Smooth muscle cell of bladder (primary cell): ENCODE data around the gene CLDN1. TPM values are rescaled to one million over a fixed set of nuclear protein-coding genes. Genes with fewer than 3 reads are reported as not detected.

Experiments used
- total RNA-seq: library from RNA; depleted of rRNA; stranded (reverse); fragments of >200 nt; gene quantifications from 2 replicates; pipeline ENCODE4 v1.2.3, GENCODE V29; 2014

Gene CLDN1, protein sequence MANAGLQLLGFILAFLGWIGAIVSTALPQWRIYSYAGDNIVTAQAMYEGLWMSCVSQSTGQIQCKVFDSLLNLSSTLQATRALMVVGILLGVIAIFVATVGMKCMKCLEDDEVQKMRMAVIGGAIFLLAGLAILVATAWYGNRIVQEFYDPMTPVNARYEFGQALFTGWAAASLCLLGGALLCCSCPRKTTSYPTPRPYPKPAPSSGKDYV
- total RNA-seq: 0.14 and 0.18 TPM in 2 replicates

GRCh38 chr3:190321789-190322603 is at the start of gene CLDN1:
Gene CLDN1, minus strand, starts transcription at chr3:190322446. Its CDS starts 240 bp downstream, at chr3:190322206.

Other genes starting within 250 kb of the CLDN1 start
- 8.0 and 11.1 TPM in 2 replicates for gene P3H2, start 201.5 kb downstream of the CLDN1 start, total RNA-seq
- gene CLDN16, start 65.7 kb upstream of the CLDN1 start, total RNA-seq: under 0.01 TPM in 1 of 2 replicates, not detected in the other
- gene TMEM207, start 127.5 kb upstream of the CLDN1 start, total RNA-seq: not detected in 2 replicates
- 9.1 and 11.0 TPM in 2 replicates for gene IL1RAP, start 191.6 kb upstream of the CLDN1 start, total RNA-seq